LNCaP clone FGC (cell line): ENCODE measurements around the gene MSMP.

Experiments used
- DNase-seq: peaks from one replicate; pipeline ENCODE4 v3.0.0-alpha.2; 2011; ENCODE audit warnings: low read depth
- H3K4me3 ChIP-seq: 2 replicates; pipeline ENCODE4 v1.5.1; 2011; ENCODE audit warnings: mild to moderate bottlenecking, low read depth, low read length, control low read depth
- TF ChIP-seq, protein P1 (sequence below): IDR thresholded peaks from 2 replicates; pipeline ENCODE4 v1.5.1; 2012; ENCODE audit warnings: mild to moderate bottlenecking; ENCODE audit not compliant: control insufficient read depth, insufficient read depth; ENCODE audit errors: extremely low read depth

Gene MSMP

DNA sequence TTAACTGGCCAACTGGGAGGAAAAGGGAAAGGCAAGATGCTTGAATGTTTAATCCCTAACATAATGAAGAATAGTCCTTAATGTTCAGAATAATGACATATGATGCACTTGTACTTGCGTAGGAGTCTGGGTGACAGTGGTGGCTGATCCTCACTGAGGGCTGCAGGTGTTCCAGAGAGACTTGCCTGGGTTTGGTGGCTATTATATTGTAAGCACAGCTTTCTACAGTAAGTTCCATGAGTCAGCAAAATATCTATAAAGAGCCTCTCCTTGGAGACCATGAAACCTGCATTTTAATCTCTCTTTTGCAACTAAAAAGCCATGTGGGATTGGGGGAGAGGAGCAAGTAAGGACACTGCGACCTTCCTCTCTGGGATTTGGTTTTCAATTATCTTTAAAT, 35.5 kb upstream of the MSMP start:
- TF ChIP-seq, protein P1, sequence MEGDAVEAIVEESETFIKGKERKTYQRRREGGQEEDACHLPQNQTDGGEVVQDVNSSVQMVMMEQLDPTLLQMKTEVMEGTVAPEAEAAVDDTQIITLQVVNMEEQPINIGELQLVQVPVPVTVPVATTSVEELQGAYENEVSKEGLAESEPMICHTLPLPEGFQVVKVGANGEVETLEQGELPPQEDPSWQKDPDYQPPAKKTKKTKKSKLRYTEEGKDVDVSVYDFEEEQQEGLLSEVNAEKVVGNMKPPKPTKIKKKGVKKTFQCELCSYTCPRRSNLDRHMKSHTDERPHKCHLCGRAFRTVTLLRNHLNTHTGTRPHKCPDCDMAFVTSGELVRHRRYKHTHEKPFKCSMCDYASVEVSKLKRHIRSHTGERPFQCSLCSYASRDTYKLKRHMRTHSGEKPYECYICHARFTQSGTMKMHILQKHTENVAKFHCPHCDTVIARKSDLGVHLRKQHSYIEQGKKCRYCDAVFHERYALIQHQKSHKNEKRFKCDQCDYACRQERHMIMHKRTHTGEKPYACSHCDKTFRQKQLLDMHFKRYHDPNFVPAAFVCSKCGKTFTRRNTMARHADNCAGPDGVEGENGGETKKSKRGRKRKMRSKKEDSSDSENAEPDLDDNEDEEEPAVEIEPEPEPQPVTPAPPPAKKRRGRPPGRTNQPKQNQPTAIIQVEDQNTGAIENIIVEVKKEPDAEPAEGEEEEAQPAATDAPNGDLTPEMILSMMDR, result no peak
- DNase-seq, result no peak
- H3K4me3 ChIP-seq, result no peak overlapping the region

DNA sequence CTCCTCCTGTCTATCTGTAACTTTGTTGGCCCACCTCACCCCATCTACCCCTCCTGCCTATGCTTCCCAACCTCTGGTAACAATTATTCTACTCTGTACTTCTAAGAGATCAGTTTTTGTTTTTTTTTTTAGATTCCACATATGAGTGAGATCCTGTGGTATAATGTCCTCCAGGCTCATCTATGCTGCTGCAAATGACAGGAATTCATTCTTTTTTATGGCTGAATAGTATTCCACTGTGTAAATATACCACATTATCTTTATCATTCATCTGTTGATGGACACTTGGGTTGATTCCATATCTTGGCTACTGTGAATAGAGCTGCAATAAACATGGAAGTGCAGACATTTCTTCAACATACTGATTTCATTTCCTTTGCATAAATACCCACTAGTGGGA, 29.3 kb upstream of the MSMP start:
- TF ChIP-seq, protein P1, result no peak
- DNase-seq, result no peak
- no peak overlapping the region for H3K4me3 ChIP-seq

DNA sequence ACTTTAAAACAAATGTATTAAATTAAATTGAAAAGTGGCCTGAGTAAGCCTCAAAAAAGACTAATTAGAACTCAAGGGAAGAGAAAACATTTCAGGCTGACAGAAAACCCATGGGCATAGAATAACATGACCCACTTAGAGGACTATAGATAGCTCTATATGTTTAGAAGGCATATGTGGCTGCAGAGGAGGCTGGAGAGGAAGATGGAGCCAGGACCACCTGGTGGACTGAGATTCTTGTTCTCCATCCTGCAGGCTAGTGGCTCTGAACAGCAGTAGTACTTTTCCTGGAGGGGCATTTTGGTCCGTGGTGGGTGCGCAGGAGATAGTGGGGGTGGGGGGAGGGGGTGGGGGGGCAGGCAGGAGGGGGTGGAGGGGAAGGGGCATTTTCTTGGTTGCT, 27.0 kb upstream of the MSMP start:
- no peak for DNase-seq
- TF ChIP-seq, protein P1, result no peak
- H3K4me3 ChIP-seq, result no peak overlapping the region

DNA sequence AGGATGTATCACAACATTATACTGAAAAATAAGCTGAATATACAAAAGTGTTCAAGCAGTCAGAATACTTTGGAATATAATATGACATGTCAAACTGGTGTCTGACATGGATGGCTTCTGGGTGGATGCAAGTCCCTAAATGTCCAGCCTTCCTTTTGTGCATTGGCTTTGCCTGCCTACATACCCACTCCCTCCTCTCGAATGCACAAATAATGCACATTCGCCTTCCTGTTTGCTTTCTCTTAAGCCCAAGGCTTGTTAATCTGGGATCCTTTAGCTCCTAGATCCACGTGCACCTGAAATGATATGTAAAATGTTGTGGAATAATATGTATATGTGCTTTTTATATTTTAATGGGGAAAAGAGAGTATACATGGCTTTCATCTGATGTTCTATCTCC, 24.4 kb upstream of the MSMP start:
- TF ChIP-seq, protein P1, result no peak
- no peak for DNase-seq

DNA sequence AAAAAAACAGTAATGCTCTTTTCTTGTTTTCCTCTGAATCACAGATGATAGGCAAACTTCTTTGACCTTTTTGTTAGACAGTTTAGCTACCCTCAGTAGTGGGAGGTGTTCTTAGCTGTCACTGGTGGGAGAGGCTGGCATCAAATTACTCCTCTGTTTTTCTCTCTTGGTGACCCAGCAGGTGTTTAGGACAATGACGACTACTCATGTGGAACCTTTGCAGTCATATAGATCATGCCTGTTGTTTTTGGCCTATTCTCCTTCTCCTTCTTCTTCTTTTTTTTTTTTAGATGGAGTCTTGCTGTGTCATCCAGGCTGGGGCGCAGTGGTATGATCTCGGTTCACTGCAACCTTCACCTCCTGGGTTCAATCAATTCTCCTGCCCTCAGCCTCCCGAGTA, 21.9 kb upstream of the MSMP start:
- no peak overlapping the region for H3K4me3 ChIP-seq
- TF ChIP-seq, protein P1, result no peak
- no peak for DNase-seq

More for the DNA sequence above, 24.4 kb upstream of the MSMP start:
- H3K4me3 ChIP-seq, result no peak overlapping the region

DNA sequence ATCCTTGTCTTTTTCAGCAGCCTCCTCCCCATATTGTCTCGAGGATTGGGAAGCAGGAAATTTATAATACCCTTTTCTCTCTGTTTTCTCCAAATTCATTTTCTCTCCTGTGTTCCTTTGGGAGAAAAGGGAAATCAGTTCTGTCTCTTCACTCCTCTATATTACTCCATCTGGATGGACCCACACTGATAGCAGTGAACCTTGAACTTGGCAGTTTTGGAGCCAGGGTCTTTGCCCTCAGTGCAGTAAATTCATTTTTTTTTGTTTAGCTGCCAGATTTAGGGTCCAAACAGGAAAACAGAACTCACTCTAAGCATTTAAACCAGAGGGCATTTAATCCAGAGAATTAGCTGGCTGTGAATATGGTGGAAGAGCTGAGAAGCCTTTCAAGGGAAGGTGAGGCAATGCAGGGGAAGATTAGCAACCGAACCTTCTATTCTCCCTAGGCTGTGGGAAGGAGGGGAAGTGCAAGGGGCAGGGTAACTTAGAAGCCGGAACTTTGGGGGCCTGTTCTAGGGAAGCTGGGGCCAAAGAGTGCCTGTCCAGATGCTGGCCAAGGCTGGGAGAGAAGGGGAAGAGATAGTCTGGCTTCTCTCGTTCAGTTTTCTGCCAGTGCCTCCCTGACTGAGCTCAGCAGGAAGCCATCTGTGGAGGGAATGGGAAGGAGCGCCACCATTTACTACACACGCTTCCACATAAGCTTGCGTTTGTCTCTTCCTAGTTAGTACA, 21.0 kb upstream of the MSMP start:
- TF ChIP-seq, protein P1, result no peak
- H3K4me3 ChIP-seq, result no peak overlapping the region
- no peak for DNase-seq

DNA sequence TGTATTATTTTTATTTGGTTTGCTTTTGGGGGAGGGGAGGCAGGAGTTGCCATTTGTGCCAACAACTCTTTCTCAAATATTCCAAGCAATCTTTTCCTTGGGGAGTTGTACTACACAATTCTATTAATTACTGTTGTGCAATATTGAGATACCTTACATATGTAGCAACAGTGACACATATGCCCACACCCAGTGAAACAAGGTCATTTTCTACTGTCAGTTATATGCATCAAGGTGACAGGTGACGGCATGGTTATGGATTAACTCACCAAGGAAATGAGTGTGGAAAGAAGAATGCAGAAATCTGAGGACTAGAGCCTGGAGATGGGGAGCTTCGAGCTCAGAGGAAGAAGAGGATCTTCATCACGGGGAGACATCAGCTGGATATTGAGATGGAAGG, 17.9 kb upstream of the MSMP start:
- no peak overlapping the region for H3K4me3 ChIP-seq
- TF ChIP-seq, protein P1, result no peak
- DNase-seq, result peak; percentile 49
